GM12864 (cell line): Measurements from ENCODE around the gene ZC3H12C.
"Not testable (repeated sequence)": the region's sequence is repeated elsewhere in the genome, so short reads cannot be mapped to it uniquely, and the experiment has no call there.

Source experiments
- DNase-seq: peaks from one replicate; pipeline ENCODE4 v3.0.0-alpha.2; 2011; ENCODE audit warnings: low read depth
- H3K4me3 ChIP-seq: 2 replicates; pipeline ENCODE4 v1.5.1; 2011; ENCODE audit warnings: mild to moderate bottlenecking, low read depth, low read length, control low read depth
- CTCF ChIP-seq: IDR thresholded peaks from 2 replicates; pipeline ENCODE4 v1.5.1; 2011; ENCODE audit warnings: low read depth, mild to moderate bottlenecking, moderate library complexity, low read length, control low read depth, inconsistent platforms; ENCODE audit errors: missing control alignments

ZC3H12C gene

GRCh38 chr11:110198031-110198729 lies 105.0 kb downstream of the ZC3H12C start:
- TF ChIP-seq CTCF = no peak
- H3K4me3 ChIP-seq = no peak overlapping the region
- DNase-seq = no peak

GRCh38 chr11:110199184-110199981 lies 106.2 kb downstream of the ZC3H12C start:
- DNase-seq = no peak
- TF ChIP-seq CTCF = no peak
- no peak overlapping the region for H3K4me3 ChIP-seq

- no peak overlapping the region for H3K4me3 ChIP-seq
- DNase-seq = no peak
Observed at GRCh38 chr11:110200241-110200640, 107.0 kb downstream of the ZC3H12C start.

GRCh38 chr11:110200836-110201235 lies 107.6 kb downstream of the ZC3H12C start:
- no peak for TF ChIP-seq CTCF
- no peak for DNase-seq
- no peak overlapping the region for H3K4me3 ChIP-seq

More at GRCh38 chr11:110200241-110200640, 107.0 kb downstream of the ZC3H12C start:
- TF ChIP-seq CTCF = no peak

- TF ChIP-seq CTCF = no peak
- H3K4me3 ChIP-seq = no peak overlapping the region
- no peak for DNase-seq
Observed at GRCh38 chr11:110207123-110207522, 113.9 kb downstream of the ZC3H12C start.

- not testable (repeated sequence) for DNase-seq
- H3K4me3 ChIP-seq = peak overlapping the region; percentile 30
Observed at GRCh38 chr11:110208678-110209312, 115.6 kb downstream of the ZC3H12C start.

GRCh38 chr11:110209313-110209694 lies 116.1 kb downstream of the ZC3H12C start:
- not testable (repeated sequence) for DNase-seq
- peak overlapping the region; percentile 30; the same call in 1 of the 2 replicates for H3K4me3 ChIP-seq
